Kidney capillary endothelial cell (primary cell): ENCODE data around the gene L1CAM.

Experiments
- DNase-seq: peaks from one replicate; pipeline ENCODE4 v3.0.0-alpha.2; 2018; ENCODE audit warnings: low spot score

Gene L1CAM

GRCh38 chrX:153902385-153902784 is 16.4 kb upstream of the L1CAM start:
- DNase-seq, result no peak

GRCh38 chrX:153901753-153902140 is 15.8 kb upstream of the L1CAM start:
- DNase-seq, result no peak

- no peak for DNase-seq
These were observed 15.1 kb upstream of the L1CAM start for GRCh38 chrX:153900831-153901752.

GRCh38 chrX:153897899-153898298 is 11.9 kb upstream of the L1CAM start:
- no peak for DNase-seq

- DNase-seq, result no peak
These were observed 3.1 kb upstream of the L1CAM start for GRCh38 chrX:153889123-153889522.

GRCh38 chrX:153888344-153888743 is 2.4 kb upstream of the L1CAM start:
- DNase-seq, result no peak

GRCh38 chrX:153887385-153887784 is 1.4 kb upstream of the L1CAM start:
- no peak for DNase-seq

- DNase-seq, result no peak
These were observed 942 bp upstream of the L1CAM start for GRCh38 chrX:153886915-153887314.

GRCh38 chrX:153885208-153885787 is 675 bp downstream of the L1CAM start:
- no peak for DNase-seq

- no peak for DNase-seq
These were observed 1.4 kb downstream of the L1CAM start for GRCh38 chrX:153884590-153884989.

- DNase-seq, result no peak
These were observed 1.8 kb downstream of the L1CAM start for GRCh38 chrX:153884136-153884535.

GRCh38 chrX:153883163-153883843 is 2.7 kb downstream of the L1CAM start:
- DNase-seq, result no peak

GRCh38 chrX:153882557-153882956 is 3.4 kb downstream of the L1CAM start:
- DNase-seq, result no peak

- DNase-seq, result no peak
These were observed 3.9 kb downstream of the L1CAM start for GRCh38 chrX:153882086-153882498.

GRCh38 chrX:153881281-153881680 is 4.7 kb downstream of the L1CAM start:
- no peak for DNase-seq

GRCh38 chrX:153880440-153880815 is 5.5 kb downstream of the L1CAM start:
- no peak for DNase-seq

- no peak for DNase-seq
These were observed 6.1 kb downstream of the L1CAM start for GRCh38 chrX:153879741-153880439.

- no peak for DNase-seq
These were observed 6.9 kb downstream of the L1CAM start for GRCh38 chrX:153878969-153879653.

GRCh38 chrX:153878345-153878744 is 7.6 kb downstream of the L1CAM start:
- DNase-seq, result no peak

- DNase-seq, result no peak
These were observed 8.3 kb downstream of the L1CAM start for GRCh38 chrX:153877571-153878261.

GRCh38 chrX:153876112-153876491 is 9.9 kb downstream of the L1CAM start:
- DNase-seq, result no peak
